GM10266 (cell line): ENCODE data around the gene CDH4.

Experiments used
- DNase-seq: peaks from one replicate; pipeline ENCODE4 v3.0.0; 2012; ENCODE audit errors: extremely low spot score
- CTCF ChIP-seq: IDR thresholded peaks from 2 replicates; pipeline ENCODE4 v1.5.1; 2012; ENCODE audit warnings: mild to moderate bottlenecking, low read depth; ENCODE audit not compliant: control insufficient read depth, insufficient read depth; ENCODE audit errors: missing control alignments

The CDH4 gene

GRCh38 chr20:61810066-61810737 lies 558.1 kb downstream of the CDH4 start:
- TF ChIP-seq CTCF: no peak
- DNase-seq: no peak

GRCh38 chr20:61810738-61811135 lies 558.7 kb downstream of the CDH4 start:
- TF ChIP-seq CTCF: no peak
- no peak for DNase-seq

- TF ChIP-seq CTCF: no peak
- no peak for DNase-seq
These were observed 559.1 kb downstream of the CDH4 start for GRCh38 chr20:61811166-61811565.

- no peak for DNase-seq
- TF ChIP-seq CTCF: no peak
These were observed 560.2 kb downstream of the CDH4 start for GRCh38 chr20:61812121-61812844.

- TF ChIP-seq CTCF: no peak
- DNase-seq: no peak
These were observed 560.9 kb downstream of the CDH4 start for GRCh38 chr20:61812845-61813485.

- TF ChIP-seq CTCF: no peak
- no peak for DNase-seq
These were observed 561.7 kb downstream of the CDH4 start for GRCh38 chr20:61813791-61814190.

- no peak for DNase-seq
- no peak for TF ChIP-seq CTCF
These were observed 562.2 kb downstream of the CDH4 start for GRCh38 chr20:61814244-61814643.
